GM19328 (cell line): ENCODE results near the gene MTA1.

Experiments used
- ATAC-seq: cut with Tn5 transposase; IDR thresholded peaks from one replicate; pipeline ENCODE4 v1.9.1; 2021; ENCODE audit warnings: mild to moderate bottlenecking, moderate library complexity; ENCODE audit not compliant: unreplicated experiment

MTA1 gene

DNA sequence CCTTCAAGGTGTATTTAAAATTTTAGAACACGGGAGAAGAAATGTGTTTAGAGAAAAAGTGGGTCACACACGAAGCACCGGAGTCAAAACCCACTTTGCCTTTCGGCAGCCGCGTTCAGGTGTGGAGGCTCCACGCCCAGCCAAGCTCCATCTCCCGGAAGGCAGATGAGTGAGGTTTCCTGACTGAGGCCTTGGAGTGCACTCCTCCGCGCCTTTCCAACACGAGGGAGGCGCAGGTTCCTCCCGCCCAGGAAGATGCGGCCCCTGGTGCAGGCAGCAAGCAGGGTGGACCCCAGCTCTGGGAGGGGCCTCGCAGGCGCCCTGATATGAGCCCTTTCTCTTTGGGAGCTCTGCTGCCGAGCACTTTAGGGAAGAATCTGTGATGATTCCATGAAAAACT, 22.5 kb downstream of the MTA1 start:
- ATAC-seq, result no peak

DNA sequence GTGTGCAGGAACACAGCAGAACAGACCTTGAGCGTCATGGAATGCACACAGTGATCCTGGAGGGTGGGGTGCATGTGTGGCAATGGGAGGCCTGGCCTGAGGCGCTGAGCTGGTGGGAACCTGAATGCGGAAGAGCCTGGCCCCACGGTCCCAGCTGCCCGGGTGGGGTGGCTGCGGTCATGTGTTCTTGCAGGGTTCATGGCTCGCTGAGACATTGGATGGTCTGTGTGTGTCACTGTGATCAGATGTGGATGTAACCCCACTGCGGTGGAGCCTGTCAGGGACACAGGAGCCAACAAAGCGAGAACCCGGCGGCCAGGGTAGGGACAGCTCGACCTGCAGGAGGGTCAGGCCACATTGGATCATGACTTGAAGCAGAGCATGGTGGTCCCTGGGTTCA, 23.2 kb downstream of the MTA1 start:
- no peak for ATAC-seq

DNA sequence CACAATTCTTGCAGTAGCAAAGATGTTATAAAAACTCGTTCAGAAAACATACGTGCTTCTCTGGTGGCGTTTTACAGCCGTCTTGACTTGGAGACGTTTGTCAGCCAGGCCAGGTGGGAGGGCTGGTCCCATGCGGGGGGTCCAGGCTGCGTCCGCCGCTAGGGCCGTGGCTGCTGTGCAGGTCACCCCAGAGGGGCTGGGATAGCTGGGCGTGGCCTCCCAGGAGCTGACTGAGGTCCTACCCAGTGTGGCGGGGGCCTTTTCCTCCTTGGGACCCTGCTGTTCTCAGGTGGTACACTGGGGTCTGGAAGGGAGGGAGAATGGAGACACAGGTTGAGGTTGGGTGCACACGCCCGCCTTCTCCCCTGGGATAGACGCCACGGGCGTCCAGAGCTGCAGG, 25.2 kb downstream of the MTA1 start:
- ATAC-seq, result no peak

DNA sequence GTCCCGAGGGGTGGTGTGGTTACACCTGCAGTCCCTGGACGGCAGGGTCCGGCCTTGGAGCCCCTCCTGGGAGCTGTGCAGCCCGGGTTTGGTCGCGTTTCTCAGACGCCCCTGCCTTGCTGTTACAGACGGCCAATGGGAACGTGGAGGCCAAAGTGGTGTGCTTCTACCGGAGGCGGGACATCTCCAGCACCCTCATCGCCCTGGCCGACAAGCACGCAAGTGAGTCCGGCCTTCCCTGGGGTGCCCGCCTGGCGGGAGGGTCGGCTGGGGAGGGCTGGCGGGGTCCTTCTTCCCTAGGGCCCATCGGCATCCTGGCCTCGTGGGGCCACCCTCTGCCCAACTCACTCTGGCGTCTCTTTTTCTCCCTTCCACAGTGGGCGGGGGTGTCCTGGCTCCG, 25.7 kb downstream of the MTA1 start:
- no peak for ATAC-seq

DNA sequence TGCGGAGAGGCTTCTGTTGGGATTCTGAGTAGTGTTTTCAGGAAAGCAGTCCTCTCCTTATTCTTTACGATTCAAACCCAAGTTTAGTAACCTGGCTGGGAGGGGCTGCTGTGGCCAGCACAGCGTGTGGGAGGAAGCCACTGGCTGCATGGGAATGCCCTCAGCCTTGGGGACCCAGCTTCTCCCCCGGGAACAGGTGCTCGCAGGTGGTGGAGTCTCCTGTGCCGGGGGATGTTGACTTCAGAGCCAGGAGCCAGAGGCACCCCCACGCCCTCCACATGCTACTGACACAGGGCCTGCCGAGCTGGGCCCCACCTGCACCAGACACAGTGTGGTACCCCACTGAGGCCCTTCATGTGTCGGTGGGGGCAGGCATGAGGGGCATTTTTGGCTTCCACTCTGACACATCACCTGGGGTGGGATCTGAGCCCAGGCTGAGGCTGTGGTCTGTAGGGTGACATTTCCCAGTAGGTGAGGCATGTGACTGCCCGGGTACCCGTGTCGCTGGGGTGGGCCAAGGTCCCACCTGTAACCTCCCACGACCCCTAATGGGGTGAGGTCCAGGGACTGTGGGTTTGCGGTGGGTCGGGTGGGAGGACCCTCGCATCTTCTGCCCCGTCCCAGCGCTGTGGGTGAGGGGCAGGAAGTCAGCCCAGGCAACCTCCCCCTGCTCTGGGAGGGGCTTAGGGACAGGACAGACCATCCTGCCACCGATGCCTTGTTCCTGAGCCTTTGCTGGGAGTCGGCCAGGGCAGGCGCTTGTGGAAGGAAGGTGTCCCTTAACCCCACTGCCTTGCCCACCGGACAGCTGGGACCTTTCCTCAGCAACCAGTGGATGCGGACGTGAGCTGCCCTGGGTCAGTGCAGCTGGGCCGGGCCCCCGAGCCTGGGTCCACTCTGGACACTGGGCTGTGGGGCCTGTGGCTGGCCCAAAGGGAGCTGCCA, 26.5 kb downstream of the MTA1 start:
- no peak for ATAC-seq

DNA sequence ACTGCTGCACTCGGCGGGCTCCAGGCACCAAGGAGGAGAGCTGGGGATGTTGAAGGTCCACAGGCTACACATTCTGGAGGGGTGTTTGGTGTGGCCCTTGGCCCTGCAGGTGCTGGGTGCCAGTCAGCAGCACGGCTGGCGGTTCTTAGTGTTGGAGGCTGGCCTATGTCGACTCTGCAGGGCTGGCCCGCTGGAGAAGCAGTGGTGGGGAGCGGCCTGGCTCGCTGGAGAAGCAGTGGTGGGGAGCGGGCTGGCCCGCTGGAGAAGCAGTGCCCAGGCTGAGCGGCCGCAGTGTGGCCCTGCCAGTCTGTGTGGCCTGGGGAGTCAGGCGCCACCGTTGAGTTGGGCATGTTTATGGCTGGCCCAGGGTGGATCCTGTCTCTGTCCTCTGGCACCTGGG, 27.3 kb downstream of the MTA1 start:
- no peak for ATAC-seq

DNA sequence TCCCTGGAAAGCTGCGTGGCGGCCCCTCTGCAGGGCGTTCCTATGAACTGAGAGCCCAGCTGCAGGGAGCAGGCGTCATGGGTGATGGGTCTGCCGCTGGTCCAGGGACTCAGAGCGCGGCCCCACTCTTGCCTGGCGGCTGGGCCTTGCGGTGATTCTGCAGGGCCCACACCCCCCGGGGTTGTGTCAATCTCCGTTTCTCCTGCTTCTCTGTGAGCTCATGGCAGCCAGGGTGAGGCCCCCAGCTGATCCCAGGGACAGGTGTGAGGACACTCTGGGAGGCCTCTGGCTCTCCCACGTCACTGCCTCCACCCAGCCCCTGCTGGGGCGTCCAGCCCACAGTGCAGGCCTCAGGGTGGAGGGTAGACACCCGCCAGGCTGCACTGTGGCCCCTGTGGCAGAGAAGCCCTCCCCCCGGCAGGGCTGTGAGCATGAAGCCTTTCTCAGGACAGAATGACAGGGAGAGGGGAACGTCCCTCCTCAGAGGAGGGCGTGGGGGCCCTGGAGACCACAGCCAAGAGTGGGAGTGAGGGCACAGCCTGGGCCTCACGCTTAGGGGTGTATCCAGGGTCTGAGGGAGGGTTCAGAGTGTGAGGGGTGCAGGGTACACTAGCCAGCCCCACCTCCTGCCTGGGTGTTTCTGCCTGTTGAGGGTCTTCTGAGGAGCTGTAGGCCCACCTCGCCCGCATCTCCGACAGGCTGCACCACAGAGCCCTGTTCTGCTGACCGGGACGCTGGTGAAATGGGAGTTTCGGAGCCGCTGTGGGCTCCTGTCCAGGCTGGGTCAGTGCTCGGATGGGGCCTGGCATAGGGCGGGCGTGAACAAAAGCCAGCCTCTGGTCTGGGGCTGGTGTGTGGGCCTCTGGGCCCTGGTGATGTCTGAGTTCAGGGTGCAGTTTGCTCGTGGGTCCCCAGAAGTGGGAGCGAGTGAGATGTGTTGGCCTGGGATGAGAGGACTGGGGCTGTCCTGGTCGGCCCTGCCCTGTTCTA, 28.3 kb downstream of the MTA1 start:
- ATAC-seq, result no peak

DNA sequence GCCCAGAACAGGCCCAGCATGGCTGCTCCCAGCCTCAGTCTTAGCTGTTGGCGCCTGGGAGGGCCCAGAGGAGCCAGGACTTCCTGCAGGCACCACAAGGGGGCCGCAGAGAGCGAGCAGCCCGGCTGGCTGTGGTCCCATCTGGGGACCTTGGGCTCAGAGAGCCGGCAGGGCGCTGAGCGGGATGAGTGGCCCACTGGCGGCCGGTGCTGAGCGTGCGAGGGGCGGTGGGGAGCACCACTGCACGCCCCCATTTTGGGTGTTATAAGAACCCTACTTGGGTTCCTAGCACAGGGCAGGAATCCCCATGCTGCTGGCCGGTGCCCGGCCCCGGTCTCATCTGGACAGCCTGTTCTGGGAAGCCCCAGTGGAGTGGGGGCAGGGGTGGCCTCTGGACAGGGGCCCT, 29.1 kb downstream of the MTA1 start:
- no peak for ATAC-seq

DNA sequence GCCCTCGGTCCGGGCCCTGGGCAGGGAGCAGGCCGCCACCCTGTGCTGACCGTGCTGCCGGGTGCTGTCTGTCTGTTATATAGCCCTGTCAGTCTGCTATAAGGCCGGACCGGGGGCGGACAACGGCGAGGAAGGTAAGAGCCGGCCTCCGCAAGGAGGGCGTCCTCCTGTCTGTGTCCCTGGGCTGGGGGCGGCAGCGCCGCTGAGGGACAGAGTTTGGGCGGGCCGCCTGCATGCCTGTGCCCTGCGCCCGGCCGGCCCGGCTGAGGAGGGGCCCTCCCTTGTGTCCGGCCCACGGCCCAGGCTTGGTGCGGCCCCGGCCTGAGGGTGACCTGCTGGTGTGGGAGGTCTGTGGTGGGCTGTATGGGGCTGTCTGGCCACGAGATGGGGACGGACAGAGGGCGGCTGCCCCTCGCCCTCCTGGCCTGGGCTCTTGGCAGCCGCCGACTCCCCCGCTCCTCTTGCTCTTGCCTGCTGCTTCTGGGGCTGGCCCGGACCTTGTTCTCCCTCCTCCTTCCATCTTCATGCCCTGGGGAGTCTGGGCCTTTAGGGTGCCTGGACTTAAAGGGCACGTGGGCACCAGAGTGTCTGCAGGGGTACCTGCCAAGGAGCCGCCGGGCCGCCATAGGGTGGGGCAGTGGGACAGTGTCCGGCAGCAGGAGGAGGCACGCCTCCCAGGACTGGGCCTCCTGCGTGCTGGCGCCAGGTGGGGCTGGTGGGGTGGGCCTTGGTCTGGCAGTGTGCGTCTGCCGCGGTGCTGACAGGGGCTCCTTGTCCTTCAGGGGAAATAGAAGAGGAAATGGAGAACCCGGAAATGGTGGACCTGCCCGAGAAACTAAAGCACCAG, 29.9 kb downstream of the MTA1 start:
- no peak for ATAC-seq

DNA sequence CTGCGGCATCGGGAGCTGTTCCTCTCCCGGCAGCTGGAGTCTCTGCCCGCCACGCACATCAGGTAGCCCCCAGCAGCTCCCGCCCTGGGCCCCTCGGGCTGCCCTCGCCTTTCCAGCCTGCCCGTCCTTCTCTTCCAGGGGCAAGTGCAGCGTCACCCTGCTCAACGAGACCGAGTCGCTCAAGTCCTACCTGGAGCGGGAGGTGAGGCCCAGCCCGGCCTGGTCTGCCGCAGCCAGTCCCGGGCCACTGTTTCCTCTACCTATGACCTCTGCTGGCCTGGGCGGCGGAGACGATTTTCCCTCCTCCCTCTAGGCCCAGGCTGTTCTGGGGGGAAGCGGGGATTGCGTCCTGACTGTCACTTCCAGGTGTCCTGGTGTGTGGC, 30.5 kb downstream of the MTA1 start:
- no peak for ATAC-seq

DNA sequence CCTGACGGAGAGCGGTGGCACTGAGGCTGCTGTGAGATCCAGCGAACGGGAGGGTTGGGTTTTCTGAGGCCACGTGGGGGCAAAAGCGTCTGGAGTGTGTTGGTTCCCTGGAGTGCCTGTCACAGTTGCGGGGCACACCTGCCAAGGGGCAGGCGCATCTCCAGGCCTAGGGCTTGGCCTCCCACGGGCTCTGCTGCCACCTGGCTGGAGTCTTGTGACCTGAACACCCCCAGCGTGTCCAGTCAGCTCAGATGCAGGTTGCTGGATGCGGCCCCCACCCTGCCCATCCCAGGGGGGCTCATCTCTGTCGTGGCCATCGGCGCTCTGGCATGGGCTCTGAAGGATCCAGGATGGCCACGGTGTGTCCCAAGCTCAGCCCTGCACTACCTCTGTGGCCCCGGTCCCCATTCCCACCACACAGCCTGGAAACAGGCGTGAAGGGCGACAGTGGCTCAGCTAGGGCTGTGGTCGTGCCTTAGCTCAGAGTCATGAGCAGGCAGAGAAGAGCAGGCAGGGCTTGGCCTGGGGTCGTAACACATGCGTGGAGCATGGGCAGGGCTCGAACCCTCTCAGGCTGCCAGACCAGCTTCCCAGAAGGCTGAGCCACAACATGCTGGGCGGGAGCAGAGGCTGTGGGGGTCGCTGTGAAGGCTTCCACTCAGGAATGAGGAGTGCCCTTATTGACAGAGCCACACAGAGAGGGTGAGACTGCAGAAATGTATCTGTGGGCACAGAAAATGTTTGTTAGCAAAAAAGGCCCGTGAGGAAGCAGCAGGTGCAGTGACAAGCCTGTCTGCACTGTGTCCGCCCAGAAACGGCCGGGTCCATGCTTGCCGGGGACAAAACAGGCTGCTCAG, 31.5 kb downstream of the MTA1 start:
- ATAC-seq, result no peak

DNA sequence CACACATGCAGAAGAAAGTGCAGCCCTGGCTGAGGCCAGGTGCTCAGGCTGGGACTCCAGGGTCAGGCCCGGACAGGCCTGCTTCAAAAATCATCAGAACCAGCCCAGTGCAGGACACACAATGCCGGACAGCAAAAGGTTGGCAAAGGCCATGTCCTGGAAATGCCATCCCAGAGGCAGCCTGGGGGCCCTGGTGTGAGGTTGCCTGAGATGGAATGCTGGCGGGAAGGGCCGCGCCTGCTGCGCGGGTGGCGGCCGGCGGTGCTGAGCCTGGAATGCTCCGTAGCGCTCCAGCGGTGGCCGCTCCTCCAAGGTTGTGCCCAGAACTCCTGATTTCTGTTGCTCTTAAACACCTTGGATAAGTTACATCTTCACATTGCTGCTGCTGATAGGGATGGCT, 33.3 kb downstream of the MTA1 start:
- ATAC-seq, result no peak

DNA sequence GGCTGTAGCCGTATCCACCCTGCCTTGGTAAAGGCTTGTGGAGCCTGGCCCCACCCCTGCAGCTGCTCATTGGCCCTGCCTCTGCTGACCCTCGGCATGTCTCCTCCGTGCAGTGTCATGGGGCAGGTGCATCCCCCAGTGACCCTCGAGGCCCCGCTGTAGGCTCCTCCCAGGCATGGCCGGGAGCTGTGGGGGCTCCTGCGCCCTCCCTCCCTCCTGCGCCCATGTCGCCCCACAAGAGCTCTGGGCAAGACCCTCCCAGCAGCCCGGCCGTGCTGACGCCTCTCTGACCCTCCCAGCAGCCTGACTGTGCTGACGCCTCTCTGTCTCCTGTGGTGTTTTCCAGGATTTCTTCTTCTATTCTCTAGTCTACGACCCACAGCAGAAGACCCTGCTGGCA, 34.2 kb downstream of the MTA1 start:
- ATAC-seq, result no peak

DNA sequence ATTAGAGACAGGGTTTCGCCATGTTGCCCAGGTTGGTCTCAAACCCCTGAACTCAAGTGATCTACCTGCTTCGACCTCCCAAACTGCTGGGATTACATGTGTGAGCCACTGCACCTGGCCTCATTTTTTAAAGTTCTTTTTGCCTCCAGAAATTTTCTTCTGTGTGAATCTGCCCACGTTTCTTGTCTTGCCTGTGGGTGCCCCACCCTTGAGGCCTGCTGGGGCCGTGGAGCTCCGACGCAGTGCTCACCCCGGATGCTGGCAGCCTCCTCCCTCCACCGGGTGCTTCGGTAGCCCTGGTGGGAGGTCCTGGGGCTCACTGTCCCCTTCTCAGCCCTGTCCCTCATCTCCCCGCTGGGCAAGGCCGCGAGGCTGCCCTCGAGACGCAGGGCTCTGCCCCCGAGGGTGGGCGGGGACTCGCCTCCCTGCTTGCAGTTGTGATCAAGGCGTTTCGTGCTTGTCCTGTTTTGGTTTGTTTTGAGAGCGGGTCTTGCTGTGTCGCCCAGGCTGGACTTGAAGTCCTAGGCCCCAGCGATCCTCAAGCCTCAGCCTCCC, 35.5 kb downstream of the MTA1 start:
- no peak for ATAC-seq

DNA sequence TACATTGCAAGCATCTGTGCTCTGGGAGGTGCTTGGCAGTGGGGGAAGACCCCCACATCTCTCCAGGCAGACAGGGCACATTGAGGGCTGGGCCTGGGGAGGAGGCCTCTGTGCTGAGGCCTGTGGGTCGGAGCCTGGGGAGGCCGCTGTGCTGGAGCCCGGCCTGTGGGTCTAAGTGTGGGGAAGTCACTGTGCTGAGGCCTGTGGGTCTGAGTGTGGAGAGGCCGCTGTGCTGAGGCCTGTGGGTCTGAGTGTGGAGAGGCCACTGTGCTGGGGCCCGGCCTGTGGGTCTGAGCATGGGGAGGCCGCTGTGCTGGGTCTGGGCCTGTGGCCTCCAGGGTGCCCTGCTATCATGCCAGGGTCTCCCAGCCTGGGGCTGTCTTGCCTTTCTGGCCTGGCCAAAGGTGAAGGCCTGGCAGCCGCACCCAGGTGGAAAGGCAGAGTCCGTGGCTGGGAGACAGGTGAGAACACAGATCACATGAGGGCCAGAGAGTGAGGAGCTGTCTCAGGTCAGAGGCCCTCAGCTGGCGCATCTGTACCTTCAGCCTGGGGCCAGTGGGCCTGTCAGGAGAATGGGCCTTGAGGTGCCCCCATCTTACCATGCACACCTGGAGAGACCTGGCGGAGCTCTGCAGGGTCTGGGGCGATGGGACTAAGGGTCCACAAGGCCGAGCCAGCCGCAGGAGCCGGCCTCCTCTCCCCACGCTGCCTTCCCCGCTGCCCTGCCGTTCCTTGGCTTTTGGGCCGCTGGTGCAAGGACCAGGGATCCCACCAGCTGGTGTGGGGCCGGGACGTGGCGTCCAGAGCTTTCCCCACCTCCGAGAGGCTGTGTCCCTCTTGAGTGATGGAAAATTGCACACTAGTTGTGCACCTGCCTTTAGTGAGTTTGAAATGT, 36.4 kb downstream of the MTA1 start:
- ATAC-seq, result no peak

DNA sequence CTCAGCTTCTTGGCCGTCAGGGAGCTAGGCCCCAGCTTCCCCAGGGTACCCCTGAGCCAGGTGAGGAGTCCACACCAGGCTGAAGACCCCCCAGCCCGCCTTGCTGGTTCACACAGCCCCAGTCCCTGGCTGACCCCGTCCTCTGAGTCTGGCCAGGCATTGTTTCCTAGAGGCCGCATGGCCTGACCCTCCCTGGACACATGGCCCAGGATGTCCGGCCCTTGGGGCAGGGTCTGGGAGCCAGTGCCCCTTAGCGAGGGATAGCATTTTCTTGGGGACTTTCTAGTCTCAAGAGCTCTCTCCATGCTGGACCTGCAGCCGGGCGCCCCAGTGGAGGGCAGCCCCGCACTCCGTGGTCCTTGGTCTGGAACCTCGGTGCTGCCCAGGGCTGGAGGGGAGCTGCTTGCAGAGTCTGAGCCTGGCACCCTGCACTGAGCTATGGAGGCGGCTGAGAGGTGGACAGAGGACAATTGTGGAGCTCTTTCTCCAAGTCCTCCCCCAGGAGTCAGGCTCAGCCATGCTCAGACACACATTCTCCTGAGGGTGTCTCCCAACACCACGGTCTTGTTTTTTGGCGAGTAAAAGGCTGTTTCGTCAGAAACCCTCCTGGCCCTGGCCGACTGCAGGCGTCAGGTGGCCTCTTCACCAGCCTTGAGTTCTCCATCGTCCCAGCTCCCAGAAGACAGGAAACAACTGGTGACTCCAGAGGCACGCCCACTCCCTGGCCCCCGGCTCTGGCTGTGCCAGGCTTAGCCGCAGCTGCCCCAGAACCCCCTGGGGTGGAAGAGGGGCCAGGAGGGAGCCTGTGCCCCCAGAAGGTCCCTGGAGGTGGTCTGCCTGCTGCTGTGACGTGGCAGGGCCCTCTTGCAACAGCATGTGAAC, 37.4 kb downstream of the MTA1 start:
- no peak for ATAC-seq

DNA sequence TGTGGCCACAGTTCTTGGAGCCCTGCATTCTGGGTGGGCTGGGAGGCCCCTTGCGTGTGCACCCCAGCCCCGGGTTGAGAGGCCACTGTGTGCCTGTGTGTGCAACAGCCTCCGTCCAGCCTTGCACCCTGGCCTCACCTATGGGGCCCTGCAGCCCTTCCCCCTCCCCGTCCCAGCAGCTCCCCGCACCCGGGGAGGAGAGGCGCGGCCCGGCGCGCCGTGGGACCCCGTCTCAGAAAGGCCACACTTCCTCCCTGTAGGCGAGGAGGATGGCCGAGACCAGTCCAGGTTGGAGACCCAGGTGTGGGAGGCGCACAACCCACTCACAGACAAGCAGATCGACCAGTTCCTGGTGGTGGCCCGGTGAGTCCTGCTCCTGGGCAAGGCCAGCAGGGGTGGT, 38.4 kb downstream of the MTA1 start:
- no peak for ATAC-seq

DNA sequence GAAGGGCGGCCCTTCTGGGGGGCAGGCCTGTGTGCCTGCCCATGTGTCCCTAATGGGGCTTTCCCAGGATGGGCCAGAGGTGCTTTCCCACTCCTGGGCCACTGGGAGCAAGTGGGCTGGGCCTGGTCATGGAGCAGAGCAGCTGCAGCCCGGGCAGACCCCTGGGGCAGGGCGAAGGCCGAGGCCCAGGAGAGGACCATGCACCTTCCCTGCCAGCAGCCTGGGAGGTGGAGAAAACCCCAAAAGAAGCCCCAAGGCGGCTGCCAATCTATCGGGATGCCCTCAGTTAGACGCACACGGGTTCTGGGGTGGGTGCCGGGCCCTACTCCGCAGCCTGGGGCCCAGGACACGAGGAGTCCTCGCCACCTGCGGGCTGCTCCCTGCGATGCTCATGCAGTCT, 38.9 kb downstream of the MTA1 start:
- no peak for ATAC-seq
